GM12891 (cell line): ENCODE results near the gene ZNF264.

ENCODE experiments used
- PAX5 ChIP-seq: IDR thresholded peaks from 2 replicates; pipeline ENCODE4 v1.6.1; 2011; ENCODE audit warnings: low read length, moderate library complexity, mild to moderate bottlenecking; ENCODE audit not compliant: insufficient read depth, severe bottlenecking
- POLR2A ChIP-seq: IDR thresholded peaks from 2 replicates; pipeline ENCODE4 v1.6.1; 2011; ENCODE audit warnings: low read depth, low read length, control low read depth
- POLR2AphosphoS5 ChIP-seq: IDR thresholded peaks from 2 replicates; pipeline ENCODE4 v1.6.1; 2011; ENCODE audit warnings: low read depth, low read length, control low read depth
- POU2F2 ChIP-seq: IDR thresholded peaks from 2 replicates; pipeline ENCODE4 v1.6.1; 2011; ENCODE audit warnings: low read depth, mild to moderate bottlenecking, control low read depth, low read length, moderate library complexity
- SPI1 ChIP-seq: IDR thresholded peaks from 2 replicates; pipeline ENCODE4 v1.6.1; 2011; ENCODE audit warnings: low read depth, low read length, control low read depth
- TAF1 ChIP-seq: IDR thresholded peaks from 2 replicates; pipeline ENCODE4 v1.6.1; 2011; ENCODE audit warnings: low read depth, low read length, control low read depth

DNA sequence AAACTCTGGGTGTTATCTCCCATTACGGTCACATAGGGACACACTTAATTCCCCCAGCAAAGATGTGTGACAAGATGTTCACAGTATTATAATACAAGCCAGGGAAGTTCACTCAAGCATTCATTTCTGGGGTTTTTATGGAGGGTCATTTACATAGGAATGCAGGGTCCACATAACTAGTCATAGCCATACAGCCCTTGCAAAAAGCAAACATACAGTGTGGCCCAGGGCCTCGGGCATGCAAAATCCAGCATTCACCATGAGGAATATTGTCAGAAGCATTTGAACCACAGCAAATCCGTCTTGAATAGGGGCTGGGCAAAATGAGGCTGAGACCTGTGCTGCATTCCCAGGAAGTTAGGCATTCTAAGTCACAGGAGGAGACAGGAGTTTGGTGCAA lies 76.0 kb downstream of the ZNF264 start:
- TF ChIP-seq POLR2AphosphoS5 (no peak), SPI1 (no peak), TAF1 (no peak), POLR2A (no peak), PAX5 (no peak), POU2F2 (0 out of 2 replicates have a peak, but pooled peaks have one; percentile 7)
